ENCODE measurements around the gene PCBP1.

DNA sequence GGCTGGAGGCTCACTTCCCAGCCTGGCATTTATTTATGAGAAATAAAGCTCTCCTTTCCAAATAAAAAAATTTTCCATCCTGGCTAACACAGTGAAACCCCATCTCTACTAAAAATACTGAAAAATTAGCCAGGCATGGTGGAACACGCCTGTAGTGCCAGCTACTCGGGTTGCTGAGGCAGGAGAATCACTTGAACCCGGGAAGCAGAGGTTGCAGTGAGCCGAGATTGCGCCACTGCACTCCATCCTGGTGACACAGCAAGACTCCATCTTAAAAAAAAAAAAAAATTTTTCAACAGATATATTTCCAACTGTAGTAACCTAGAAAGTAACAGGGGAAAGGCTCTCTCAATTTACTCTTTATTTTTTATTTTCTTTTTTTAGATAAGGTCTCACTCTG is 6.1 kb upstream of the PCBP1 start:
- TF ChIP-seq, protein P1, sequence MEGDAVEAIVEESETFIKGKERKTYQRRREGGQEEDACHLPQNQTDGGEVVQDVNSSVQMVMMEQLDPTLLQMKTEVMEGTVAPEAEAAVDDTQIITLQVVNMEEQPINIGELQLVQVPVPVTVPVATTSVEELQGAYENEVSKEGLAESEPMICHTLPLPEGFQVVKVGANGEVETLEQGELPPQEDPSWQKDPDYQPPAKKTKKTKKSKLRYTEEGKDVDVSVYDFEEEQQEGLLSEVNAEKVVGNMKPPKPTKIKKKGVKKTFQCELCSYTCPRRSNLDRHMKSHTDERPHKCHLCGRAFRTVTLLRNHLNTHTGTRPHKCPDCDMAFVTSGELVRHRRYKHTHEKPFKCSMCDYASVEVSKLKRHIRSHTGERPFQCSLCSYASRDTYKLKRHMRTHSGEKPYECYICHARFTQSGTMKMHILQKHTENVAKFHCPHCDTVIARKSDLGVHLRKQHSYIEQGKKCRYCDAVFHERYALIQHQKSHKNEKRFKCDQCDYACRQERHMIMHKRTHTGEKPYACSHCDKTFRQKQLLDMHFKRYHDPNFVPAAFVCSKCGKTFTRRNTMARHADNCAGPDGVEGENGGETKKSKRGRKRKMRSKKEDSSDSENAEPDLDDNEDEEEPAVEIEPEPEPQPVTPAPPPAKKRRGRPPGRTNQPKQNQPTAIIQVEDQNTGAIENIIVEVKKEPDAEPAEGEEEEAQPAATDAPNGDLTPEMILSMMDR (IDR thresholded peaks at IDR 0.05) = no peak
- TF ChIP-seq POLR2AphosphoS5 (IDR thresholded peaks at IDR 0.05) = no peak

Data from upper lobe of left lung (tissue), 4 donors.